ENCODE measurements around the gene WNT2B. TPM values are rescaled to one million over a fixed set of nuclear protein-coding genes. Genes with fewer than 3 reads are reported as not detected.

The WNT2B gene
- total and polyA plus RNA-seq, 2 donors (not counting 1 experiment from before 2014, with no cell fraction given), result 0.54 to 5.2 TPM

DNA sequence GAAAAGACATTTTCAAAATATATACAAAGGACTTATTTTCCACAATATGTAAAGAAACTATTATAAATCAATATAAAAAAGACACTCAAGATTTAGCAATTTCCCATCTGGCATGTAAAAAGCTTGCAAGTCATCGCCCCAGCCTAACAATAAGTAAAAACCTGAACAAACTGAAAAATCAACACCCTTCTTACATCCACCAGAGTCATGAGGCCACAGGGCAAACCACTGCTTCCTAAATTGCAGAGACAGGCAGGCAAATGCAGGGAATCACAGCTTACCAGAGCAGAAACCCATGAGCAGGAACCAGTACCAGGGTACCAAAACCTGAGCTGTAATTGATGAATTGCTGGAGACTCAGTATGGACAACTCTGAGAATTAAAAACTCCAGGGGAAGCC is 16.7 kb upstream of the WNT2B start:
- Histone ChIP-seq H3K4me3 (ENCODE audit: control extremely low read depth in 1 of 5, extremely low read depth in 1 of 5, insufficient read depth in 1 of 5, low read depth in 2 of 5, low read length in 4 of 5) (no peak overlapping the region), H3K4me2 (replicated peaks; ENCODE audit: low read depth, low read length, poor library complexity, severe bottlenecking) (no peak overlapping the region), H3K79me2 (ENCODE audit: control insufficient read depth, insufficient read depth, low read length) (no peaks in the 10 kb centered on the region), H3K9me3 (ENCODE audit: control extremely low read depth in 1 of 3, control insufficient read depth in 2 of 3, insufficient read depth in 1 of 3, low read length in 2 of 3) (peaks cover 0 to 3% (median 0%) of the 10 kb centered on the region in 3 donors), H3K4me1 (ENCODE audit: control insufficient read depth in 2 of 2, insufficient read depth in 2 of 2, low read length in 2 of 2) (no peaks in the 10 kb centered on the region), H2AFZ (ENCODE audit: insufficient read depth, low read depth, low read length, poor library complexity, severe bottlenecking) (no peak overlapping the region), H3K36me3 (replicated peaks in 1 of 2; ENCODE audit: control extremely low read depth in 1 of 2, control insufficient read depth in 1 of 2, extremely low read depth in 1 of 2, insufficient read depth in 2 of 2, low read length in 1 of 2) (no peaks in the 10 kb centered on the region), H4K20me1 (ENCODE audit: control insufficient read depth, insufficient read depth, low read length, poor library complexity, severe bottlenecking) (no peaks in the 10 kb centered on the region), H3K27me3 (replicated peaks in 1 of 4; ENCODE audit: control extremely low read depth in 1 of 4, control insufficient read depth in 3 of 4, insufficient read depth in 4 of 4, low read length in 3 of 4) (no peaks in the 10 kb centered on the region), H3K27ac (ENCODE audit: low read length in 2 of 2) (no peak overlapping the region), H3K9ac (ENCODE audit: low read length) (no peak overlapping the region)
- DNase-seq, result no peak
- Mint-ChIP-seq H3K4me1 (no peaks in the 10 kb centered on the region), H3K4me3 (no peak overlapping the region), H3K27ac (no peak overlapping the region), H3K9me3 (ENCODE audit: insufficient read depth) (no peaks in the 10 kb centered on the region), H3K27me3 (peaks cover 38% of the 10 kb centered on the region)
- ChIA-PET CTCF (interaction anchor here (1.3 to 2.7 kb wide), 3 partner anchors 9 to 118 kb away, joined by 3 to 10 read pairs (median 4); no protein-coding TSS in a partner anchor), POLR2A (no interaction called here)
- intact Hi-C loops (cut with micrococcal nuclease), result no loop called here
- 11% methylated on average over 1 of the region's 1 CpG for WGBS (ENCODE audit: insufficient coverage)
- no peak for TF ChIP-seq EZH2 (IDR thresholded peaks at IDR 0.05; ENCODE audit: borderline replicate concordance, insufficient read depth, low read depth, low read length, poor library complexity, severe bottlenecking)
- TF ChIP-seq, protein P1, sequence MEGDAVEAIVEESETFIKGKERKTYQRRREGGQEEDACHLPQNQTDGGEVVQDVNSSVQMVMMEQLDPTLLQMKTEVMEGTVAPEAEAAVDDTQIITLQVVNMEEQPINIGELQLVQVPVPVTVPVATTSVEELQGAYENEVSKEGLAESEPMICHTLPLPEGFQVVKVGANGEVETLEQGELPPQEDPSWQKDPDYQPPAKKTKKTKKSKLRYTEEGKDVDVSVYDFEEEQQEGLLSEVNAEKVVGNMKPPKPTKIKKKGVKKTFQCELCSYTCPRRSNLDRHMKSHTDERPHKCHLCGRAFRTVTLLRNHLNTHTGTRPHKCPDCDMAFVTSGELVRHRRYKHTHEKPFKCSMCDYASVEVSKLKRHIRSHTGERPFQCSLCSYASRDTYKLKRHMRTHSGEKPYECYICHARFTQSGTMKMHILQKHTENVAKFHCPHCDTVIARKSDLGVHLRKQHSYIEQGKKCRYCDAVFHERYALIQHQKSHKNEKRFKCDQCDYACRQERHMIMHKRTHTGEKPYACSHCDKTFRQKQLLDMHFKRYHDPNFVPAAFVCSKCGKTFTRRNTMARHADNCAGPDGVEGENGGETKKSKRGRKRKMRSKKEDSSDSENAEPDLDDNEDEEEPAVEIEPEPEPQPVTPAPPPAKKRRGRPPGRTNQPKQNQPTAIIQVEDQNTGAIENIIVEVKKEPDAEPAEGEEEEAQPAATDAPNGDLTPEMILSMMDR (IDR thresholded peaks at IDR 0.05), result no peak
- ATAC-seq (ENCODE audit: low read depth), result no peak

- Histone ChIP-seq H3K9ac (ENCODE audit: low read length) (no peak overlapping the region), H3K4me2 (replicated peaks; ENCODE audit: low read depth, low read length, poor library complexity, severe bottlenecking) (no peak overlapping the region), H3K79me2 (ENCODE audit: control insufficient read depth, insufficient read depth, low read length) (no peaks in the 10 kb centered on the region), H3K4me3 (ENCODE audit: control extremely low read depth in 1 of 5, extremely low read depth in 1 of 5, insufficient read depth in 1 of 5, low read depth in 2 of 5, low read length in 4 of 5) (no peak overlapping the region), H3K27ac (ENCODE audit: low read length in 2 of 2) (no peak overlapping the region), H3K4me1 (ENCODE audit: control insufficient read depth in 2 of 2, insufficient read depth in 2 of 2, low read length in 2 of 2) (no peaks in the 10 kb centered on the region), H3K27me3 (replicated peaks in 1 of 4; ENCODE audit: control extremely low read depth in 1 of 4, control insufficient read depth in 3 of 4, insufficient read depth in 4 of 4, low read length in 3 of 4) (peaks cover 0 to 4% (median 0%) of the 10 kb centered on the region in 4 experiments), H3K36me3 (replicated peaks in 1 of 2; ENCODE audit: control extremely low read depth in 1 of 2, control insufficient read depth in 1 of 2, extremely low read depth in 1 of 2, insufficient read depth in 2 of 2, low read length in 1 of 2) (no peaks in the 10 kb centered on the region), H4K20me1 (ENCODE audit: control insufficient read depth, insufficient read depth, low read length, poor library complexity, severe bottlenecking) (no peaks in the 10 kb centered on the region), H3K9me3 (ENCODE audit: control extremely low read depth in 1 of 3, control insufficient read depth in 2 of 3, insufficient read depth in 1 of 3, low read length in 2 of 3) (peaks cover 0 to 3% (median 0%) of the 10 kb centered on the region in 3 donors), H2AFZ (ENCODE audit: insufficient read depth, low read depth, low read length, poor library complexity, severe bottlenecking) (no peak overlapping the region)
- POLR2A ChIA-PET, result no interaction called here
- no peak overlapping the region for H3K4me3 Mint-ChIP-seq
- TF ChIP-seq, protein P1 (IDR thresholded peaks at IDR 0.05), result no peak
- no peak for TF ChIP-seq EZH2 (IDR thresholded peaks at IDR 0.05; ENCODE audit: borderline replicate concordance, insufficient read depth, low read depth, low read length, poor library complexity, severe bottlenecking)
- DNase-seq (no peak), ATAC-seq (ENCODE audit: low read depth) (no peak)
- no peaks in the 10 kb centered on the region for H3K9me3 Mint-ChIP-seq (ENCODE audit: insufficient read depth)
- intact Hi-C loops (cut with micrococcal nuclease), result no loop called here
- no peak overlapping the region for H3K27ac Mint-ChIP-seq
- WGBS (ENCODE audit: insufficient coverage), result 83% methylated on average over 2 of the region's 6 CpGs
- no peaks in the 10 kb centered on the region for H3K4me1 Mint-ChIP-seq
- H3K27me3 Mint-ChIP-seq, result peaks cover 49% of the 10 kb centered on the region
- CTCF ChIA-PET, result interaction anchor here (1.5 to 2.7 kb wide), 2 partner anchors 8 to 10 kb away, joined by 3 to 10 read pairs; no protein-coding TSS in a partner anchor
Measured at GRCh38 chr1:112493351-112493750, 15.4 kb upstream of the WNT2B start.
